Lung (tissue), 16 donors: ENCODE measurements around the gene PKHD1. TPM values are rescaled to one million over a fixed set of nuclear protein-coding genes. Genes with fewer than 3 reads are reported as not detected.

Experiments used
- ATAC-seq: fragments of 200-7000 bp; cut with Tn5 transposase; one replicate; pipeline ENCODE4 v1.9.1; 2020; ENCODE audit warnings: moderate number of reproducible peaks; ENCODE audit not compliant: insufficient read depth, low FRiP score
- DNase-seq, 3 donors: peaks; one replicate each; pipeline ENCODE4 v3.0.0-alpha.2; 2013 to 2017
- H3K27ac ChIP-seq, 2 donors: one replicate each; pipeline ENCODE4 v1.5.1; 2013; ENCODE audit warnings: mild to moderate bottlenecking in 2 of 2, moderate library complexity in 2 of 2, control low read depth in 1 of 2, inconsistent platforms in 1 of 2, low read depth in 1 of 2, low read length in 1 of 2
- H3K27me3 ChIP-seq, 3 donors: one replicate each; pipeline ENCODE4 v1.5.1; 2013; ENCODE audit warnings: low read length in 2 of 3; ENCODE audit not compliant: control insufficient read depth in 3 of 3, insufficient read depth in 3 of 3
- H3K36me3 ChIP-seq, 4 donors: one replicate each; pipeline ENCODE4 v1.5.1; 2013; ENCODE audit warnings: low read length in 4 of 4, mild to moderate bottlenecking in 1 of 4, moderate library complexity in 1 of 4; ENCODE audit not compliant: control insufficient read depth in 4 of 4, insufficient read depth in 4 of 4
- H3K4me1 ChIP-seq, 5 donors: one replicate each; pipeline ENCODE4 v1.5.1; 2013; ENCODE audit warnings: low read length in 5 of 5, mild to moderate bottlenecking in 2 of 5, moderate library complexity in 1 of 5; ENCODE audit not compliant: control insufficient read depth in 5 of 5, insufficient read depth in 5 of 5
- H3K4me3 ChIP-seq: one replicate; pipeline ENCODE4 v1.5.1; 2013; ENCODE audit warnings: mild to moderate bottlenecking, control low read depth, moderate library complexity
- H3K9ac ChIP-seq, 2 donors: one replicate each; pipeline ENCODE4 v1.5.1; 2013; ENCODE audit warnings: low read length in 2 of 2, control low read depth in 1 of 2; ENCODE audit not compliant: insufficient read depth in 1 of 2
- H3K9me3 ChIP-seq, 4 donors: one replicate each; pipeline ENCODE4 v1.5.1; 2013; ENCODE audit warnings: low read length in 3 of 4, mild to moderate bottlenecking in 1 of 4, moderate library complexity in 1 of 4; ENCODE audit not compliant: control insufficient read depth in 4 of 4, insufficient read depth in 3 of 4
- CTCF ChIP-seq: IDR thresholded peaks from 2 replicates; pipeline ENCODE4 v1.5.1; 2012; ENCODE audit warnings: mild to moderate bottlenecking; ENCODE audit errors: control extremely low read depth, extremely low read depth
- WGBS, 2 donors: extraction: QIAGEN DNeasy Blood & Tissue Kit; methylation state at CpG; one replicate each; pipeline ENCODE4 v1.1.7; 2013; 5-methylcytosine and 5-hydroxymethylcytosine counted together
- long read RNA-seq, 5 donors: transcript quantifications; one replicate each; lab custom pipeline, GENCODE V29; 2026
- polyA plus RNA-seq, 2 donors: library from polyadenylated mRNA; stranded (reverse); fragments of 200-250 nt; gene quantifications; one replicate each; pipeline ENCODE4 v1.2.1, GENCODE V29; 2013
- total RNA-seq, 2 donors: library from RNA; depleted of rRNA in 1 of 2; stranded (reverse); fragments of >200 nt in 1 of 2; gene quantifications; one replicate each; pipeline ENCODE4 v1.2.1, GENCODE V29; 2014 to 2021
- donor health status: control.
- donor health status: control.
- donor health status: Bipolar disorder and iron deficiency.
- donor health status: healthy.
- donor health status: DM: yes; HTN: yes; CAD: no.

Gene PKHD1, protein sequence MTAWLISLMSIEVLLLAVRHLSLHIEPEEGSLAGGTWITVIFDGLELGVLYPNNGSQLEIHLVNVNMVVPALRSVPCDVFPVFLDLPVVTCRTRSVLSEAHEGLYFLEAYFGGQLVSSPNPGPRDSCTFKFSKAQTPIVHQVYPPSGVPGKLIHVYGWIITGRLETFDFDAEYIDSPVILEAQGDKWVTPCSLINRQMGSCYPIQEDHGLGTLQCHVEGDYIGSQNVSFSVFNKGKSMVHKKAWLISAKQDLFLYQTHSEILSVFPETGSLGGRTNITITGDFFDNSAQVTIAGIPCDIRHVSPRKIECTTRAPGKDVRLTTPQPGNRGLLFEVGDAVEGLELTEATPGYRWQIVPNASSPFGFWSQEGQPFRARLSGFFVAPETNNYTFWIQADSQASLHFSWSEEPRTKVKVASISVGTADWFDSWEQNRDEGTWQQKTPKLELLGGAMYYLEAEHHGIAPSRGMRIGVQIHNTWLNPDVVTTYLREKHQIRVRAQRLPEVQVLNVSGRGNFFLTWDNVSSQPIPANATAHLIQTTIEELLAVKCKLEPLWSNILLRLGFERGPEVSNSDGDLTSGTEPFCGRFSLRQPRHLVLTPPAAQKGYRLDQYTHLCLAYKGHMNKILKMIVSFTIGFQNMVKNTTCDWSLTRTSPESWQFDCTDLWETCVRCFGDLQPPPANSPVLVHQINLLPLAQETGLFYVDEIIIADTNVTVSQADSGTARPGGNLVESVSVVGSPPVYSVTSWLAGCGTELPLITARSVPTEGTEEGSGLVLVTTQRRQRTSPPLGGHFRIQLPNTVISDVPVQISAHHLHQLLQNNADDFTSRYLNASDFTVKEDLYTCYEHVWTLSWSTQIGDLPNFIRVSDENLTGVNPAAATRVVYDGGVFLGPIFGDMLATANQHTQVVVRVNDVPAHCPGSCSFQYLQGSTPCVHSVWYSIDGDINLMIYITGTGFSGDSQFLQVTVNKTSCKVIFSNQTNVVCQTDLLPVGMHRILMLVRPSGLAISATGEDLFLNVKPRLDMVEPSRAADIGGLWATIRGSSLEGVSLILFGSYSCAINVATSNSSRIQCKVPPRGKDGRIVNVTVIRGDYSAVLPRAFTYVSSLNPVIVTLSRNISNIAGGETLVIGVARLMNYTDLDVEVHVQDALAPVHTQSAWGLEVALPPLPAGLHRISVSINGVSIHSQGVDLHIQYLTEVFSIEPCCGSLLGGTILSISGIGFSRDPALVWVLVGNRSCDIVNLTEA (N-terminal part only)
- 1 to 10 TPM in 1 of 2 donors, under 1 TPM in 1; 0.15 to 6.1 TPM for total RNA-seq
- under 1 TPM; 0.01 to 0.02 TPM for polyA plus RNA-seq
- long read RNA-seq, donor 1: 0 reads
- long read RNA-seq, donor 2: 0 reads
- long read RNA-seq, donor 3: 0 reads
- long read RNA-seq, donor 4: 0 reads
- long read RNA-seq, donor 5: 0 reads

- peak within 1 kb of the TSS; percentile 1 to 72 for H3K9ac ChIP-seq
- ATAC-seq (no peak), DNase-seq (peak; percentile 49 to 87 (median 69))
- H3K9me3 ChIP-seq: no peaks in the 10 kb centered on the region
- H3K4me1 ChIP-seq: no peaks in the 10 kb centered on the region
- TF ChIP-seq CTCF: no peak
- no peak within 1 kb of the TSS for H3K4me3 ChIP-seq
- H3K27me3 ChIP-seq: no peaks in the 10 kb centered on the region
- WGBS, 2 donors: 47 to 62% methylated on average over 7 of the region's 7 CpGs
- H3K27ac ChIP-seq: no peak within 1 kb of the TSS
- H3K36me3 ChIP-seq: no peaks in the 10 kb centered on the region
Measured at GRCh38 chr6:52087498-52087999, at the start of gene PKHD1. Gene PKHD1, minus strand, starts transcription at chr6:52087613. Its CDS starts 2,680 bp downstream, at chr6:52084933.

DNA sequence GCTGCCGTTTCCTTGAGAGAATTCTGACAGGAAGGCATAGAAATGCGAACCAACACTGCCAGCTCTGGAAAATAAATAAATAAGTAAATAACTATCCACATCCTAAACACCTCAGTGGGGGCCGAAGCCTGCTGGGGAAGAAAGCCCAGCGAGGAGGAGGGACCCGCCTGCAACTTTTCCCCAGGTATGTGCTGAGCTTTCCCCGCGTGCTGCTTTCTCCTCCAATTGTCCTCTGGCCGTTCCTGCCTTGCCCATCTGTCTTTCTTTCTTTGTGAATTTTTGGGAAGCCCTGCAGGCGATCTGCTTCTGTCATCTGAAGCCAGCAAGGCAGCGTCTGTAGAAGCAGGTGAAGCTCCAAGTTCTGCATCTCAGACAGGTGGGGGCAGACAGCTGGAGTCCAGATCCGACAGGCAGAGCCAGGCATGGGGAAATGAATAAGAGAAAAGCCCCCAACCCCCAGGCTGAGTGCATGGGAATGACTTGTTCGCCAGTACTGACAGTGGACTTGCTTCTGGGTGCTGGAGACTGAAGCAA, 49.6 kb upstream of the PKHD1 start:
- H3K9me3 ChIP-seq: no peaks in the 10 kb centered on the region
- ATAC-seq: no peak
- no peak for TF ChIP-seq CTCF
- H3K27me3 ChIP-seq: no peaks in the 10 kb centered on the region
- no peak overlapping the region for H3K4me3 ChIP-seq
- no peak overlapping the region for H3K27ac ChIP-seq
- 73 to 84% methylated on average over 12 of the region's 12 CpGs for WGBS, 2 donors
- DNase-seq: no peak
- no peaks in the 10 kb centered on the region for H3K4me1 ChIP-seq
- no peak overlapping the region for H3K9ac ChIP-seq
- no peaks in the 10 kb centered on the region for H3K36me3 ChIP-seq

- Histone ChIP-seq H3K4me1 (no peaks in the 10 kb centered on the region), H3K9me3 (no peaks in the 10 kb centered on the region), H3K27ac (no peak overlapping the region), H3K9ac (no peak overlapping the region), H3K36me3 (no peaks in the 10 kb centered on the region), H3K27me3 (no peaks in the 10 kb centered on the region), H3K4me3 (no peak overlapping the region)
- ATAC-seq: no peak
- 71 to 77% methylated on average over 4 of the region's 4 CpGs for WGBS, 2 donors
- no peak for TF ChIP-seq CTCF
- no peak for DNase-seq
Measured at GRCh38 chr6:52136055-52136454, 48.6 kb upstream of the PKHD1 start.
